Lung (tissue), 12 donors: ENCODE results near the gene RRP8. TPM values are rescaled to one million over a fixed set of nuclear protein-coding genes. Genes with fewer than 3 reads are reported as not detected.
A peak's percentile ranks its signal among the peaks of the same experiment; 100 is the strongest.

Experiments
- ATAC-seq: fragments of 200-7000 bp; cut with Tn5 transposase; one replicate; pipeline ENCODE4 v1.9.1; 2020; ENCODE audit warnings: moderate number of reproducible peaks; ENCODE audit not compliant: insufficient read depth, low FRiP score
- DNase-seq, 3 donors: peaks; one replicate each; pipeline ENCODE4 v3.0.0-alpha.2; 2013 to 2017
- H3K27ac ChIP-seq, 2 donors: one replicate each; pipeline ENCODE4 v1.5.1; 2013; ENCODE audit warnings: mild to moderate bottlenecking in 2 of 2, moderate library complexity in 2 of 2, control low read depth in 1 of 2, inconsistent platforms in 1 of 2, low read depth in 1 of 2, low read length in 1 of 2
- H3K27me3 ChIP-seq, 3 donors: one replicate each; pipeline ENCODE4 v1.5.1; 2013; ENCODE audit warnings: low read length in 2 of 3; ENCODE audit not compliant: control insufficient read depth in 3 of 3, insufficient read depth in 3 of 3
- H3K36me3 ChIP-seq, 4 donors: one replicate each; pipeline ENCODE4 v1.5.1; 2013; ENCODE audit warnings: low read length in 4 of 4, mild to moderate bottlenecking in 1 of 4, moderate library complexity in 1 of 4; ENCODE audit not compliant: control insufficient read depth in 4 of 4, insufficient read depth in 4 of 4
- H3K4me1 ChIP-seq, 5 donors: one replicate each; pipeline ENCODE4 v1.5.1; 2013; ENCODE audit warnings: low read length in 5 of 5, mild to moderate bottlenecking in 2 of 5, moderate library complexity in 1 of 5; ENCODE audit not compliant: control insufficient read depth in 5 of 5, insufficient read depth in 5 of 5
- H3K4me3 ChIP-seq: one replicate; pipeline ENCODE4 v1.5.1; 2013; ENCODE audit warnings: mild to moderate bottlenecking, control low read depth, moderate library complexity
- H3K9ac ChIP-seq, 2 donors: one replicate each; pipeline ENCODE4 v1.5.1; 2013; ENCODE audit warnings: low read length in 2 of 2, control low read depth in 1 of 2; ENCODE audit not compliant: insufficient read depth in 1 of 2
- H3K9me3 ChIP-seq, 4 donors: one replicate each; pipeline ENCODE4 v1.5.1; 2013; ENCODE audit warnings: low read length in 3 of 4, mild to moderate bottlenecking in 1 of 4, moderate library complexity in 1 of 4; ENCODE audit not compliant: control insufficient read depth in 4 of 4, insufficient read depth in 3 of 4
- CTCF ChIP-seq: IDR thresholded peaks from 2 replicates; pipeline ENCODE4 v1.5.1; 2012; ENCODE audit warnings: mild to moderate bottlenecking; ENCODE audit errors: control extremely low read depth, extremely low read depth
- WGBS, 2 donors: extraction: QIAGEN DNeasy Blood & Tissue Kit; methylation state at CpG; one replicate each; pipeline ENCODE4 v1.1.7; 2013; 5-methylcytosine and 5-hydroxymethylcytosine counted together
- polyA plus RNA-seq, 2 donors: library from polyadenylated mRNA; stranded (reverse); fragments of 200-250 nt; gene quantifications; one replicate each; pipeline ENCODE4 v1.2.1, GENCODE V29; 2013
- total RNA-seq, 2 donors: library from RNA; depleted of rRNA in 1 of 2; stranded (reverse); fragments of >200 nt in 1 of 2; gene quantifications; one replicate each; pipeline ENCODE4 v1.2.1, GENCODE V29; 2014 to 2021
- donor health status: control.
- donor health status: control.
- donor health status: Bipolar disorder and iron deficiency.
- donor health status: healthy.
- donor health status: DM: yes; HTN: yes; CAD: no.

Gene RRP8
- total and polyA plus RNA-seq, 4 donors: 15.0 to 19.1 (median 16.8) TPM

GRCh38 chr11:6650980-6651379 is 47.6 kb upstream of the RRP8 start:
- H3K4me1 ChIP-seq: peaks cover 9 to 34% (median 16%) of the 10 kb centered on the region in 5 donors
- ATAC-seq: no peak
- 75 to 82% methylated on average over 6 of the region's 6 CpGs for WGBS, 2 donors

GRCh38 chr11:6650104-6650503 is 46.7 kb upstream of the RRP8 start:
- H3K4me3 ChIP-seq: no peak overlapping the region
- no peaks in the 10 kb centered on the region for H3K9me3 ChIP-seq
- no peak overlapping the region for H3K9ac ChIP-seq
- DNase-seq: no peak
- no peak overlapping the region for H3K27ac ChIP-seq
- ATAC-seq: no peak
- H3K36me3 ChIP-seq: peaks cover 0 to 5% (median 0%) of the 10 kb centered on the region in 4 donors
- H3K4me1 ChIP-seq: peaks cover 9 to 37% (median 18%) of the 10 kb centered on the region in 5 donors
- no peaks in the 10 kb centered on the region for H3K27me3 ChIP-seq
- TF ChIP-seq CTCF: no peak

More at GRCh38 chr11:6650980-6651379, 47.6 kb upstream of the RRP8 start:
- Histone ChIP-seq H3K4me3 (no peak overlapping the region), H3K9me3 (no peaks in the 10 kb centered on the region), H3K9ac (no peak overlapping the region), H3K27me3 (no peaks in the 10 kb centered on the region), H3K27ac (no peak overlapping the region), H3K36me3 (peaks cover 0 to 5% (median 0%) of the 10 kb centered on the region in 4 donors)
- DNase-seq: no peak
- no peak for TF ChIP-seq CTCF

GRCh38 chr11:6648501-6648900 is 45.1 kb upstream of the RRP8 start:
- H3K4me3 ChIP-seq: no peak overlapping the region
- peaks cover 9 to 25% (median 15%) of the 10 kb centered on the region in 5 donors for H3K4me1 ChIP-seq
- no peak overlapping the region for H3K9ac ChIP-seq
- ATAC-seq (no peak), DNase-seq (no peak)
- H3K9me3 ChIP-seq: no peaks in the 10 kb centered on the region
- no peak overlapping the region for H3K27ac ChIP-seq
- H3K36me3 ChIP-seq: peaks cover 0 to 4% (median 1%) of the 10 kb centered on the region in 4 donors
- WGBS, 2 donors: 40 to 73% methylated on average over 1 of the region's 1 CpG
- TF ChIP-seq CTCF: no peak
- no peaks in the 10 kb centered on the region for H3K27me3 ChIP-seq

- H3K27ac ChIP-seq: peak overlapping the region in 1 of 2 donors; percentile 42
- H3K27me3 ChIP-seq: no peaks in the 10 kb centered on the region
- no peak overlapping the region for H3K9ac ChIP-seq
- H3K9me3 ChIP-seq: no peaks in the 10 kb centered on the region
- H3K4me3 ChIP-seq: no peak overlapping the region
- ATAC-seq (no peak), DNase-seq (no peak)
- no peak for TF ChIP-seq CTCF
- peaks cover 0 to 4% (median 1%) of the 10 kb centered on the region in 4 donors for H3K36me3 ChIP-seq
- H3K4me1 ChIP-seq: peaks cover 9 to 25% (median 12%) of the 10 kb centered on the region in 5 donors
- WGBS, 2 donors: 88 to 93% methylated on average over 2 of the region's 2 CpGs
These were observed 44.4 kb upstream of the RRP8 start for GRCh38 chr11:6647836-6648235.
